GM21786 (cell line): Measurements from ENCODE around the gene ZIC3.

Experiments
- ATAC-seq: cut with Tn5 transposase; IDR thresholded peaks from one replicate; pipeline ENCODE4 v1.9.1; 2021; ENCODE audit not compliant: unreplicated experiment

The ZIC3 gene

DNA sequence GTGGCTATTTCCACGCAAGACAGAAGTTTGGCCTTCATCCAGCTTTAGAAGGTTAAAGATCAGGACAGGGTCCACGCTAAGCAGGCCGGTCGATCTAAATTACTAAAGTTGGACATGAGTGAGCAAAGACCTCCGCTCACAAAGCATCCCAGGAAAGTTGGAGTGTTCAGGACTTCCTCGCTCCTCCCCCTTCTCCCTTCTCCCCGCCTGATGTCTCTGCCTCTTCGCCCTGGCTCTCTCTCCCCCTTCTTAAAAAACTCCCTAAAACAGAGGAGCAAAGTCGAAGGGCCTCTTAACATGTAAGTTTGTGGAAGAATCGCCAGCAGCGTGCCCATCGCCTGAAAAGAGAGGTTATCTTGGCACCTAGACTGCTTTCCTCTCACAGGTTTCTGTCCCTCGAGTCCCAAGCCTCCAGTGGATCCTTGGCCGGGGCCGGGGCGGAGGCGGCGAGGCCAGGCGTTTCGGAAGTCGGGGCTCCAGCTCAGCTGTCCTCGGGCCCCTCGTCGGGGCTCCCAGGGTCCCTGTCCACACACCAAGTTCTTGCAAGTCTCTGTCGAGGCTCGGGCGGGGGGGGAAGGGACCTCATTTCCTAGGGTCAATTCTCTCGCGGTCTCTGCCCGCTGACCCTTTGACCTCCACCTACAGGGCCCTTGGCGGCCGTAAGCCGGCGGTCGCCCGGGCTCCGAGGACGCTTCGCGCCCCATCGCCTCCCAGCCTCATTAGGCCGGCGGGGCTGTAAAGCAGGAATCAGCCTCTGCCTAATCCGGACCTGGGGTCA lies 7.6 kb downstream of the ZIC3 start:
- no peak for ATAC-seq

DNA sequence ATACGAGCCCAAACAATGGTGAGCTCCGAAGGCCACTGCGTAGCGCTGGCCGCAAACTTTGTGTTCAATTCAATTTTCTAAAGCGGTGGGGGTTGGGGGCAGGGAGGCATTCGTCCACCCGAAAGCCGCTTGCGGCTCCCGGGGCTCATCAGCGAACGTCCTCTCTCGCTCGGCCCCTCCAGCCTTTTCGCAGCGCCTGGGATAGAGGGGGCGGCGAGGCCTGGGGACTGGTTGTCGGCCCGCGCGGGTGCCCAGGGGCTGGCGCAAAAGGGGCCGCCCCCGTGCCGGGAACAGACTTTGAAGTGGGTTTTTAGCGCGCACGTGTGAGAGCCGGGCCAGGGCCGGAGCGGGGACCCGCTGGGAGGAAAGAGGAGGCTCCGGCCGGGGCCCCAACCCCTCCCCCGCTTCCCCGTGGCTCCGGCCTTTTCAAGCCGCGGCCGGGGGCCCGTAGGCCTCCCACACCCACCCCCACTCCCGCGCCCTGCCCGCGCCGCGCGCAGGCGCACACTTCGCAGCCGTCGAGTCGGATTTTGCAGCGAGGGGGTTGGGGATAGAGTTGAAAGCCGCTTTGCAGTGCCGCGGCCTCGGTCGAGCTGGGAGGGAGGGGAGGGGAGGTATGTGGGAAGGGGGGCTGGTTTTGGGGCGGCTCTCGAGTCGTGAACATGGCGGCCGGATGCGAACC lies 8.3 kb downstream of the ZIC3 start:
- ATAC-seq = no peak

DNA sequence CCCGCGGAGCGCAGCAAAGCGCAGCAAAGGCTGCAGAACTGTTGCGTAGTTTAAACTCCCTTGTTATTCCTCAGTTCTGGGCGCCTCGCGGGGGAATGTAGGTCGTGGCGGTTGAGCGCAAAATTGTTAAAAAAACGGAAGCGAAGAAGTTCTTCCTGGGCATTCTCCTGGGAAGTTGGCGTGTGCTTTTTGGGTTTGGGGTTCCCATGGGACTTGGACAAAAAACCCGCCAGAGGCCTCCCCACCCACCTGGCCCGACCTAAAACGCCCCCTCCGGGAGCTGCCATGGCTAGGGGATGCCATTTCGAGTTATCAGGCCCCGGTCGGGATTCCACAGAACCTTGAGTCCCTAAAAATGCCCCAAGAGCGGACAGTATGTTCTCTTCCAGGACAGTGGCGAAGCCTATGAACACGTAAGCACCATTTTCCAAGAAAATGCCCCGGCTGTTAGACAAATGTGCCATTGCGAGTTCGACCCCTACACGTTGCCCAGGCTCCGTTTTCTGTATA lies 8.9 kb downstream of the ZIC3 start:
- no peak for ATAC-seq

DNA sequence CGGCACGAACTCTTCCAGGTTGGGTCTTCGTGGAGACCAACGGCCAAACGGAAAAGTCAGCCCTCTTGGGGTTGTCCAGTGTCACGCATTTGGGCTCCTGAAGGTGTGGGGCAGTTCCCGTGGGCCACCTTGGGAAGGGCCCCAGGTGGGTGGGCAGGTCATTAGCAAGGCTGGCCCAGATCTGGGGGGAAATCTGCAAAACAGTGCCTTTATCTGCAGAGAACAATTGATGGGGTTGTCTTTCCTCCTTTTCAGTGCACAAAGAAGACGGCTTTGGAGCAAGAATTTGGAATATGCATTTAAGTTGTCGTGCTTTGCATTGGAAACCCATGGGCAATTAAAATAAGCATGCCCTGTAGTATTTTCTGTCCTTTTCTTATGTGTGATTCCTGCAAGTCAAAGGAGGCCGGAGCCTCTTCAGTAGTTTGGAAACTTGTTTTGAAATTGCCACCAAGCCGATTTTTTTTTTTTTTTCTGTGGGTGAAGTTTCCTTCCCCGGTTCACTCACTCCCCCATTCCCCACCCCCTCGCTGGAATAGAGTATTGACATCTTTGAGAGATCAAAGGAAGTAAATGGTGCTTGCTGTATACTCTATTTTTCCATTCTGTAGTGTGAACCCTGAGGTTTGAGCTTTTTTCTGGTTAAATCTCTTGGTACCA lies 9.8 kb downstream of the ZIC3 start:
- no peak for ATAC-seq

DNA sequence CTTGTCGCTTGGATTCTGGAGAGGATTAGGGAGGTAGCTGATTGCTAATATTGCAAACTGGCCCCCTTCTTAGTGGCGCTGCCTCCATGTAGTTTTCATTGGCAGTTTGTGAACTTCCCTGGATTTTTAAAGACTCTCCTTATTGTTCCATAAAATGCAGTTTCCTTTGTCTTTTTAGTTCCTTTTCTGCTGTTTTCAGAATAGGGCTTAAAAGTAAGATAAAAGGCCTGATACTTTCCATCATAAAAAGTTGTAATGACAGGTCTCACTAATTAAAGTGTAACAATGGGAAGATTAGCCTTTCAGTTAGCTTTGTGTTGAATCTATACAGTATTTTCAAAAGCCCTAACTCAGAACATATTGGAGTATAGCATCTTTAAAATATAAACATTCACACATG lies 21.2 kb downstream of the ZIC3 start:
- no peak for ATAC-seq

DNA sequence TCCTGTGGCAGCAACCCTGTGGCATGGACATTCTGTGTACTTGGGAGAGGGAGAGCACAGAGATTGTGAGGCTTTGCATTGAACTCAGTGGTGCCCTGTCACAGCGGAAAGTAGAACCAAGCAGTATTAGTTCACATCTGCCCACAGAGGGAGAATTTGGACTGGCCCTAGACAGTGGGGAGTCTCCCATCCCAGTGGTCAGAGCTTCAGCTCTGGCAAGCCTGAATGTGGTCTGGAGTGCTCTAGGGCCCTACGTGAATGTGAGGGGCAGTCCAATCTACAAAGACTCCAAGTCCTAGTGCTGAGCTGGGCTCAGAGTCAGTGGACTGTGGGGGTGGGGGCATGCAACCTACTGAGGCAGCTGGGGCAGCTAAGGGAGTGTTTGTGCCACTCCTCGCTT lies 34.8 kb downstream of the ZIC3 start:
- ATAC-seq = no peak
